ENCODE measurements around the gene NIPSNAP2.
"Not testable (repeated sequence)": the region's sequence is repeated elsewhere in the genome, so short reads cannot be mapped to it uniquely, and the experiment has no call there.

Gene NIPSNAP2

GRCh38 chr7:55964261-55965099 lies at the start of gene NIPSNAP2:
Gene NIPSNAP2, plus strand, starts transcription at chr7:55964585. Its CDS starts 25 bp downstream, at chr7:55964610.
- peak; percentile 57 for DNase-seq

GRCh38 chr7:55917771-55918170 lies 46.6 kb upstream of the NIPSNAP2 start:
- no peak for DNase-seq

DNA sequence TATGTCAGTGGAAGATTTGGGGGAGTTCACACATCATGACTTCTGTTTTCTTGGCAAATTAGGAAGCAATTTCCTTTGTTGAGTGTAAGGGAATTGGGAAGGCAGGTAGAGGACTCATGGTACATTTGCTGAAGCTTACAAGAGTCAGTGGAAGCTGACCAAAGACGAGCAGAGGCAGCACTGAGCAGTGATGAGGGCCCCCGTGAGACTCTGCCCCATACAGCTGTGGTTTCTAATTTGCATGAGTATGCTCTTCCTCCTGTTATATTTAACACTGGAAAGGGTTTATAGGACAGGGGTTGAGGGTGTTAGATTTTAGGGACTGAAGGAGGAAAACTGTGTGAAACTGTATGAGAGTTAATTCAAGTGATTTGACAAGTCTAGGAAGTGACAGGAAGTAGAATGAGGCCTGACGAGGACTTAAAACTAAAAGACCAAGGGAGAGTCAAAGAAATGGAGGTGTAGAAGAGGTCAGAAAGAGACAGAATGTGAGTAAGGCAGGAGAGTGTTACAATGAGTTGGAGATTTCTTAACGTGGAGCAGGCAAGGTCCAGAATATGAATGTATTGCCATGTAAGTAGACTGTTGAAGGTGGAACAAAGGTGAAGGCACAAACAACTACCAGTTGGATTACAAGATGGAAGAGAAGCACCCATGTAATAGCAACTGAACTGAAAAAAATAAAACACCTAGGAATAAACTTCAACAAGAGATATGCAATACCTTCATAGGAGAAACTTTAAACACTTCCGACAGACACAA lies 36.2 kb upstream of the NIPSNAP2 start:
- DNase-seq, result no peak

DNA sequence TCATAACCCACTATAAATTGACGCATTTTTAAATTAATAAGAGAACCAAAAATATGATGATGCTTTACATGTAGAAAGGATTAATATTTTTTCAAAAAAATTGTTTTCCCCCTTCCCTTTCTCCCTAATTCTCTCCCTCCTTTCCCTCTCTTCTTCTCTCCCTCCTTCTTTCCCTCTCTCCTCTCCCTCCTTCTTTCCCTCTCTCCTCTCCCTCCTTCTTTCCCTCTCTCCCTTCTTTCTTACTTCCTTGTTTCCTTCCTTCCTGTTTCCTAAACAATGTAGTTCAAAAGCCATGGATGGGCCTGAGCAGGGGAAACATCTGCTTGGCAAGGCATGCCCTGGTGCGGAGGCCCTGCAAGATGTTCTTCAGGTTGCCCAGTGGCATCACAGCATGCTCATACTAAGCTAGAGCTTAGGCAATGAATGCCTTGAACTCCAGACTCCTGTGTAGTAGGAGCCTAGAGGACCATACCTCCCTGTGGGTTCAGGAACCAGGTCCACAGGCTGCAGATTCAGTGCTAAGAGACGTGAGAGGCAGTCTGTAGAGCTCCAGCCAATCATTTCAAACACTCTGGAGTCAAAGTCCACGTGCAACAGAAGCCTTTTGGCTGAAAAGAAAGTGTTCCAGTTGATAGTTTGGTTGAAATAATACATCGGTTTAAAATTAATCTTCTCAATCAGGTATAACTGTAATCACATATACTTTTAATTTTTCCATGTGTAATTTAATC lies 32.8 kb upstream of the NIPSNAP2 start:
- no peak for DNase-seq

DNA sequence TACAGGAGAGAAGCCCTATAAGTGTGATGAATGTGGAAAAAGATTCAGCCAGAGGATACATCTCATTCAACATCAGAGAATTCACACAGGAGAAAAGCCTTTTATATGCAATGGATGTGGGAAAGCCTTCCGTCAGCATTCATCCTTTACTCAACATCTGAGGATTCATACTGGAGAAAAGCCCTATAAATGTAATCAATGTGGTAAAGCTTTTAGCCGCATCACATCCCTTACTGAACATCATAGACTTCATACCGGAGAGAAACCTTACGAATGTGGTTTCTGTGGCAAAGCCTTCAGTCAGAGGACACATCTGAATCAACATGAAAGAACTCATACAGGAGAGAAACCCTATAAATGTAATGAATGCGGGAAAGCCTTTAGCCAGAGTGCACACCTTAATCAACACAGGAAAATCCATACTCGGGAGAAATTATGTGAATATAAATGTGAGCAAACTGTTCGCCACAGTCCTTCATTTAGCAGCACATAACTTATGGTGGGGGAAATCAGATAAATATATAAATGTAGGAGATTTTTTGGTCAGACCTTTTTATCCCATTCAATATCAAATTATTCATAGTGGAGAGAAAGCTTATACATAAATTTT lies 24.8 kb upstream of the NIPSNAP2 start:
- no peak for DNase-seq

GRCh38 chr7:55946545-55946944 lies 17.8 kb upstream of the NIPSNAP2 start:
- no peak for DNase-seq

GRCh38 chr7:55951637-55952351 lies 12.6 kb upstream of the NIPSNAP2 start, which contains the start of gene MRPS17:
Gene MRPS17, plus strand, starts transcription at chr7:55951877. Its CDS starts 1,319 bp downstream, at chr7:55953196.
- DNase-seq, result peak; percentile 78

DNA sequence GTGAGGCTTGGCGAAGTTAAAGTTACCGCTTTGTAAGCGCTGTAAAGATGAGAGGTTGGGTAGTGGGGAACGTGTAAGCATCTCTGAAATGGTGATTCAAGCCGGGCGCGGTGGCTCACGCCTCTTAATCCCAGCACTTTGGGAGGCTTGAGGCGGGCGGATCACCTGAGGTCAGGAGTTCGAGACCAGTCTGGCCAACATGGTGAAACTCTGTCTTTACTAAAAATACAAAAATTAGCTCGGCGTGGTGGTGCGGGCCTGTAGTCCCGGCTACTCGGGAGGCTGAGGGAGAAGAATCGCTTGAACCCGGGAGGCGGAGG lies 12.1 kb upstream of the NIPSNAP2 start:
- DNase-seq, result not testable (repeated sequence)

- DNase-seq, result no peak
Measured at GRCh38 chr7:55953707-55954475, 10.5 kb upstream of the NIPSNAP2 start.

- DNase-seq, result no peak
Measured at GRCh38 chr7:55957190-55957589, 7.2 kb upstream of the NIPSNAP2 start.

- DNase-seq, result peak; percentile 27
Measured at GRCh38 chr7:55962014-55962413, 2.4 kb upstream of the NIPSNAP2 start.

- no peak for DNase-seq
Measured at GRCh38 chr7:55963584-55964168, 709 bp upstream of the NIPSNAP2 start.

DNA sequence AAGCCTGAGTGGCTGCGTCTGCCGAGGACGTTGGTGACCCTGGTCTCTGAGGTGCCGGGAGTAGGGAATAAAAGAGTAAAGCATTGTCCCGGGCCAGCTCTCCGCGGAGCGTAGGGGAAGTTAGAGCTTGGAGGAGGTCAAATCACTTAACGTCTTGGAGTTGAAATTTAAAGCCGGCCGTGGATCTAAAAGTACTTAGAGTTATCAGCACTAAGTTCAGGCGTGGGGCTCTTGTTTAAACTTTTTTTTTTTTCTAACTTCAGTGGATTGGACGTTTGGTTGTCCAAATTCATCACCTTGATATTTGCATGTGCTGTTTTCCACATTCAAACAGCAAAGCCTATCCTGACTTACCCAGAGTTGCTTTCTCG lies 700 bp downstream of the NIPSNAP2 start:
- peak; percentile 49 for DNase-seq

GRCh38 chr7:55965805-55966421 lies 1.5 kb downstream of the NIPSNAP2 start:
- peak; percentile 48 for DNase-seq

DNA sequence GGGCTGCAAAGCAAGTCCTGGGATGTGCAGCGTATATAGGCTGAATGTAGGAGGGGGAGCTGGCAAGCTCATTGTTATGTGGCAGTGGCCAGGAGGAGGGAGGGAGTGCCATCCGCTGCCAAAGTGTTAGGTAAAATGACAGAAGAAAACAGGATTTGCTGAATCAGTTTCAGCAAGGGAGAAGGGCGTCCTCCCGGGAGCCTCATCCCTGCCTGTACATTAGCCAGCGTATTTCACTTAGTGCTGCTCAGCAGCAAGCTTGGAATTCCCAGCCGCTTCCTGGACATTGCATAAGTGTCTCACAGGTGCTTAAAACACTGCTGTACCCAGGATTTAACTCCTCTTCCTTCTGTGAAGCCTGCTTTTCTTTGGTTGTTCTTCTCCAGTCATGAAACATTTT lies 2.5 kb downstream of the NIPSNAP2 start:
- DNase-seq, result no peak

DNA sequence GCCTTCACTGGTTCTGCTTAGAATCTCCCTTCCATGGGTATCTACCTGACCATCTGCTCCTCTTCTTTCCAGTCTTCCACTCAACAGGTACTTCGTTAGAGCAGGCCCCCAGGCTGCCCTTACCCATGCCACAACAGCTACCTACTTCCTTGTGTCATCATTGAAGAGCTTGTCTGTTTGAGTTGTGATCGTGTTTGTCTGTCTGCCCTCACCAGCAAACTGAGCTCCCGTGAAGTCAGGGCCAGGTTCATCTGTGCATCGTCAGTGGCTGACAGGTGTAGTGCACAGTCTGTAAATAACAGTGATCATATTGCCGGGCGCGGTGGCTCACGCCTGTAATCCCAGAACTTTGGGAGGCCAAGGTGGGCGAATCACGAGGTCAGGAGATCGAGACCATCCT lies 5.0 kb downstream of the NIPSNAP2 start:
- DNase-seq, result no peak

GRCh38 chr7:55970561-55970960 lies 6.2 kb downstream of the NIPSNAP2 start:
- DNase-seq, result no peak

GRCh38 chr7:55970978-55971377 lies 6.6 kb downstream of the NIPSNAP2 start:
- no peak for DNase-seq

GRCh38 chr7:55973747-55974250 lies 9.4 kb downstream of the NIPSNAP2 start:
- no peak for DNase-seq

- no peak for DNase-seq
Measured at GRCh38 chr7:55975988-55976633, 11.7 kb downstream of the NIPSNAP2 start.
